ENCODE results near the gene ALOX15. TPM values are rescaled to one million over a fixed set of nuclear protein-coding genes. Genes with fewer than 3 reads are reported as not detected.

Gene ALOX15
- total and polyA plus RNA-seq, 9 of the 15 experiments (the other 6 are each of a cell fraction or from before 2014, with no cell fraction given), result not detected

GRCh38 chr17:4597975-4598374 lies 43.5 kb downstream of the ALOX15 start:
- H3K79me2 ChIP-seq (ENCODE audit: control insufficient read depth, insufficient read depth, low read length), result no peaks in the 10 kb centered on the region
- H3K9me3 ChIP-seq (replicated peaks; ENCODE audit: control insufficient read depth, insufficient read depth, low read depth, low read length), result no peaks in the 10 kb centered on the region
- 10% methylated on average over 11 of the region's 13 CpGs for WGBS (ENCODE audit: insufficient coverage, low coverage, missing lambda C conversion rate)
- peaks cover 0 to 21% of the 10 kb centered on the region in 2 experiments; a peak in 3 of 5 replicates for H3K4me1 ChIP-seq (replicated peaks in 1 of 2; ENCODE audit: control insufficient read depth in 2 of 2, insufficient read depth in 2 of 2, low read length in 2 of 2)
- no peak overlapping the region for H3K4me3 ChIP-seq
- H4K20me1 ChIP-seq (replicated peaks; ENCODE audit: control insufficient read depth, insufficient read depth, low read length), result 0 out of 2 replicates have a peak, but pooled peaks cover 4% of the 10 kb centered on the region
- no peaks in the 10 kb centered on the region for H3K36me3 ChIP-seq (ENCODE audit: control insufficient read depth, insufficient read depth, low read length)
- H2AFZ ChIP-seq (ENCODE audit: low read depth, low read length), result no peak overlapping the region
- no peak overlapping the region for H3K9ac ChIP-seq (ENCODE audit: insufficient read depth in 1 of 2, low read depth in 2 of 2, low read length in 2 of 2)
- ATAC-seq, result no peak
- FAIRE-seq, result no peak
- peaks cover 3 to 78% of the 10 kb centered on the region in 2 experiments; a peak in 3 of 5 replicates for H3K27me3 ChIP-seq (ENCODE audit: control insufficient read depth in 2 of 2, insufficient read depth in 2 of 2, low read length in 2 of 2)
- CTCF ChIA-PET (ENCODE audit: low intra/inter-chr PET ratio), result no interaction called here
- BruUV-seq (replicated peaks), result no TSS peak
- no peak overlapping the region for H3K27ac ChIP-seq (ENCODE audit: extremely low read depth, low read depth, low read length)
- TF ChIP-seq POLR2B (IDR thresholded peaks at IDR 0.05; ENCODE audit: low read depth, partially characterized antibody), result no peak
- no peak for TF ChIP-seq SOX6 (IDR thresholded peaks at IDR 0.05)
- TF ChIP-seq CBX8 (IDR thresholded peaks at IDR 0.05; ENCODE audit: borderline replicate concordance, extremely low read depth, low read depth, low read length, poor library complexity, severe bottlenecking), result no peak
- TF ChIP-seq ZNF146 (CRISPR knock-in tag; IDR thresholded peaks at IDR 0.05; ENCODE audit: unreplicated experiment), result no peak
- no peak for TF ChIP-seq ERF (CRISPR knock-in tag; IDR thresholded peaks at IDR 0.05)
- TF ChIP-seq ZNF518B (CRISPR knock-in tag; IDR thresholded peaks at IDR 0.05), result no peak
- no peak for TF ChIP-seq NCOA1 (IDR thresholded peaks at IDR 0.05; ENCODE audit: low read depth)
- TF ChIP-seq SUPT5H (IDR thresholded peaks at IDR 0.05), result no peak
- TF ChIP-seq E2F8 (IDR thresholded peaks at IDR 0.05; ENCODE audit: low read depth, partially characterized antibody), result no peak
- TF ChIP-seq C11orf30 (IDR thresholded peaks at IDR 0.05; ENCODE audit: low read depth), result no peak
- TF ChIP-seq MCM5 (IDR thresholded peaks at IDR 0.05; ENCODE audit: low read depth), result no peak
- TF ChIP-seq HNRNPH1 (optimal IDR thresholded peaks at IDR 0.05; ENCODE audit: low read depth, low read length), result no peak
- no peak for DNase-seq (ENCODE audit: extremely low read depth in 1 of 4, low spot score in 3 of 4)
- in situ Hi-C loops (cut with MboI), result no loop called here
- no peaks in the 10 kb centered on the region for H3K9me1 ChIP-seq (ENCODE audit: control insufficient read depth, insufficient read depth, low read length)
- POLR2A ChIA-PET, result interaction anchor here (0.7 to 1.2 kb wide), 3 partner anchors 10 to 31 kb away, joined by 3 read pairs; no protein-coding TSS in a partner anchor
- intact Hi-C loops (cut with micrococcal nuclease), result no loop called here
- no peak overlapping the region for H3K4me2 ChIP-seq (ENCODE audit: insufficient read depth, low read length)

Measured in K562 (cell line).